Anterior cingulate cortex (tissue), 58 donors: ENCODE data around the gene RIPOR2.
A peak's percentile ranks its signal among the peaks of the same experiment; 100 is the strongest.
"Not testable (repeated sequence)": the region's sequence is repeated elsewhere in the genome, so short reads cannot be mapped to it uniquely, and the experiment has no call there.

Source experiments
- DNase-seq, 58 donors: peaks; one replicate each; lab custom pipeline; 2025; lab: John Stamatoyannopoulos, UW

Gene RIPOR2

GRCh38 chr6:24883618-24884017 lies 52.1 kb downstream of the RIPOR2 start:
- DNase-seq: no peak

GRCh38 chr6:24882835-24883555 lies 52.8 kb downstream of the RIPOR2 start:
- no peak for DNase-seq

GRCh38 chr6:24882295-24882694 lies 53.5 kb downstream of the RIPOR2 start:
- no peak for DNase-seq

- DNase-seq: no peak
Measured at GRCh38 chr6:24881376-24881775, 54.4 kb downstream of the RIPOR2 start.

GRCh38 chr6:24880451-24880850 lies 55.3 kb downstream of the RIPOR2 start:
- no peak for DNase-seq

GRCh38 chr6:24879351-24879750 lies 56.4 kb downstream of the RIPOR2 start:
- DNase-seq: no peak

- DNase-seq: not testable (repeated sequence)
Measured at GRCh38 chr6:24877747-24878146, 58.0 kb downstream of the RIPOR2 start.

GRCh38 chr6:24876499-24877465 lies 59.0 kb downstream of the RIPOR2 start:
- peak in 1 of 58 donors; percentile 5 for DNase-seq

- no peak for DNase-seq
Measured at GRCh38 chr6:24875534-24875901, 60.2 kb downstream of the RIPOR2 start.

- DNase-seq: no peak
Measured at GRCh38 chr6:24874776-24875533, 60.8 kb downstream of the RIPOR2 start.

- DNase-seq: no peak
Measured at GRCh38 chr6:24874128-24874527, 61.6 kb downstream of the RIPOR2 start.

GRCh38 chr6:24872779-24873178 lies 63.0 kb downstream of the RIPOR2 start:
- no peak for DNase-seq

GRCh38 chr6:24868765-24869164 lies 67.0 kb downstream of the RIPOR2 start:
- no peak for DNase-seq

- DNase-seq: no peak
Measured at GRCh38 chr6:24867104-24867703, 68.6 kb downstream of the RIPOR2 start.

- no peak for DNase-seq
Measured at GRCh38 chr6:24865161-24865560, 70.6 kb downstream of the RIPOR2 start.

GRCh38 chr6:24864343-24864742 lies 71.4 kb downstream of the RIPOR2 start:
- DNase-seq: no peak

GRCh38 chr6:24861934-24862333 lies 73.8 kb downstream of the RIPOR2 start:
- no peak for DNase-seq

- no peak for DNase-seq
Measured at GRCh38 chr6:24859608-24860200, 76.1 kb downstream of the RIPOR2 start.

GRCh38 chr6:24859132-24859531 lies 76.6 kb downstream of the RIPOR2 start:
- peak in 1 of 58 donors; percentile 7 for DNase-seq

GRCh38 chr6:24858177-24858653 lies 77.5 kb downstream of the RIPOR2 start:
- no peak for DNase-seq
